Testis (tissue), 3 donors: ENCODE data around the gene DMTF1. TPM values are rescaled to one million over a fixed set of nuclear protein-coding genes. Genes with fewer than 3 reads are reported as not detected.

Source experiments
- DNase-seq: peaks from one replicate; pipeline ENCODE4 v3.0.0-alpha.2; 2019
- H3K27ac ChIP-seq, 2 donors: fragments of 200-600 bp; sonication (generic); one replicate each; pipeline ENCODE4 v1.5.1; 2019
- H3K27me3 ChIP-seq: fragments of 200-600 bp; sonication (generic); one replicate; pipeline ENCODE4 v1.5.1; 2019
- H3K36me3 ChIP-seq: fragments of 200-600 bp; sonication (generic); one replicate; pipeline ENCODE4 v1.5.1; 2017; ENCODE audit warnings: low read depth; ENCODE audit errors: missing control alignments
- H3K4me1 ChIP-seq: fragments of 200-600 bp; sonication (generic); one replicate; pipeline ENCODE4 v1.5.1; 2019
- H3K4me3 ChIP-seq, 2 donors: fragments of 200-600 bp; sonication (generic); one replicate each; pipeline ENCODE4 v1.5.1; 2017 to 2019
- H3K9me3 ChIP-seq: fragments of 200-600 bp; sonication (generic); one replicate; pipeline ENCODE4 v1.5.1; 2017
- POLR2A ChIP-seq: fragments of 450-650 bp; IDR thresholded peaks from one replicate; pipeline ENCODE4 v1.6.1; 2017; ENCODE audit warnings: antibody characterized with exemption, mild to moderate bottlenecking, moderate library complexity
- WGBS, 2 donors: methylation state at CpG; one replicate each; pipeline ENCODE4 v1.1.5; 2018; 5-methylcytosine and 5-hydroxymethylcytosine counted together
- intact Hi-C: fragments of 100-400 bp; cut with DNase I; formaldehyde crosslinking; loops from one replicate; pipeline ENCODE4 v1.15.1; 2023; ENCODE audit warnings: low total_unique reads
- polyA plus RNA-seq: library from polyadenylated mRNA; stranded (reverse); fragments of 350-450 nt; fragmentation: Illumina TruSeq; extraction: RNeasy Lipid Tissue Mini Kit (QIAGEN cat#74804); gene quantifications from one replicate; pipeline ENCODE4 v1.2.3, GENCODE V29; 2014; ENCODE audit warnings: low read depth, low replicate concordance; ENCODE audit not compliant: insufficient read depth
- total RNA-seq, 2 donors: library from RNA; depleted of rRNA; stranded (reverse); fragments of >200 nt; gene quantifications; one replicate each; pipeline ENCODE4 v1.2.3, GENCODE V29; 2016
- TF ChIP-seq, protein P1 (sequence below), 3 experiments: fragments of 450-650 bp in 2 of 3; fragments of 200-600 bp in 1 of 3; sonication (generic) in 1 of 3; IDR thresholded peaks; one replicate each; pipeline ENCODE4 v1.5.1; 2016 to 2019; ENCODE audit warnings: antibody characterized with exemption in 3 of 3, mild to moderate bottlenecking in 2 of 3, moderate library complexity in 1 of 3

The DMTF1 gene
- total and polyA plus RNA-seq, 3 donors from 2014 or later, result 118 to 196 (median 148) TPM

DNA sequence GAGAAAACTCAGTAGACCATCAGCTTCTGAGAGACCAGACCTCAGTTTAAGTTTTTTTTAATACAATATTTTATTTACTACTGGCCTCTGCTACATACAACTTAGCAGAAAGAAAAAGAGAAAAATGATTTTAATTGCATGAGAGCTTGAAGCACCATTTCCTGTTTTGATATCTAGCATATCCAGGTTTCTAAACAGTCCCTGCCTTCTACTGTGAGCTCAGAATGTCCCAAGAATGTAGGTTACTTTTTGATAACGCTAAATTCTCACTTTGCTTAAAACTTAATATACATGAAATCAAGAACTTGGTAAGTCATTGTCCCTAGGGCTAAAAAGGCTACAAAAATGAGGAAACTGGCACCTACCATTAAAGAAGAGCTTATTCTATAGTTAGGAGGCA lies 60.2 kb downstream of the DMTF1 start:
- intact Hi-C loops, result no loop called here
- TF ChIP-seq POLR2A, result no peak
- TF ChIP-seq, protein P1, sequence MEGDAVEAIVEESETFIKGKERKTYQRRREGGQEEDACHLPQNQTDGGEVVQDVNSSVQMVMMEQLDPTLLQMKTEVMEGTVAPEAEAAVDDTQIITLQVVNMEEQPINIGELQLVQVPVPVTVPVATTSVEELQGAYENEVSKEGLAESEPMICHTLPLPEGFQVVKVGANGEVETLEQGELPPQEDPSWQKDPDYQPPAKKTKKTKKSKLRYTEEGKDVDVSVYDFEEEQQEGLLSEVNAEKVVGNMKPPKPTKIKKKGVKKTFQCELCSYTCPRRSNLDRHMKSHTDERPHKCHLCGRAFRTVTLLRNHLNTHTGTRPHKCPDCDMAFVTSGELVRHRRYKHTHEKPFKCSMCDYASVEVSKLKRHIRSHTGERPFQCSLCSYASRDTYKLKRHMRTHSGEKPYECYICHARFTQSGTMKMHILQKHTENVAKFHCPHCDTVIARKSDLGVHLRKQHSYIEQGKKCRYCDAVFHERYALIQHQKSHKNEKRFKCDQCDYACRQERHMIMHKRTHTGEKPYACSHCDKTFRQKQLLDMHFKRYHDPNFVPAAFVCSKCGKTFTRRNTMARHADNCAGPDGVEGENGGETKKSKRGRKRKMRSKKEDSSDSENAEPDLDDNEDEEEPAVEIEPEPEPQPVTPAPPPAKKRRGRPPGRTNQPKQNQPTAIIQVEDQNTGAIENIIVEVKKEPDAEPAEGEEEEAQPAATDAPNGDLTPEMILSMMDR (IDR thresholded peaks at IDR 0.05), result no peak

DNA sequence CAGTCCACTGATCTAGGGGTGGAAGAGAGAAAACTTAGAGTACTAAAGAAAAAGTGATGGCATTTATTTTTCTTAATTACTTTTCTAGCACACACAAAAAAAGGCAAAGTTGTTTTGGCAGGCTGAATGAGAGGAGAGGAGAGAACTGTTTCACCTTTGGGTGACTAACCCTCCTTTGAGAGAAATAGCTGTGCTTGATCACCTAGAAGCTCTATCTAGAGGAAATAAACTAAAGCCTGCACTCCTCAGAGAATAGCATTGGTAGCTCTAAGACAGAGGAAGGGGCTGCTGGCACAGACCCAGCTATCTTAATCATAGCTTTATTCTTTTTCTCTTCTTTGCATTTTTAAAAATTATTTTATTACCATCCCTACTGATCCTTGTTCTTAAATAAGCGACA lies 61.0 kb downstream of the DMTF1 start:
- intact Hi-C loops, result no loop called here
- peaks cover 5% of the 10 kb centered on the region for H3K4me1 ChIP-seq
- no peak for DNase-seq
- H3K4me3 ChIP-seq, result no peak overlapping the region
- no peaks in the 10 kb centered on the region for H3K36me3 ChIP-seq
- no peaks in the 10 kb centered on the region for H3K9me3 ChIP-seq
- no peak for TF ChIP-seq POLR2A
- TF ChIP-seq, protein P1 (IDR thresholded peaks at IDR 0.05), result no peak
- 62 to 68% methylated on average over 1 of the region's 1 CpG for WGBS, 2 donors
- no peak overlapping the region for H3K27ac ChIP-seq
- no peaks in the 10 kb centered on the region for H3K27me3 ChIP-seq

More for the DNA sequence above, 60.2 kb downstream of the DMTF1 start:
- DNase-seq, result no peak
- Histone ChIP-seq H3K27me3 (no peaks in the 10 kb centered on the region), H3K4me3 (no peak overlapping the region), H3K9me3 (no peaks in the 10 kb centered on the region), H3K36me3 (no peaks in the 10 kb centered on the region), H3K4me1 (peaks cover 5% of the 10 kb centered on the region), H3K27ac (no peak overlapping the region)
- 30 to 39% methylated on average over 1 of the region's 1 CpG for WGBS, 2 donors

DNA sequence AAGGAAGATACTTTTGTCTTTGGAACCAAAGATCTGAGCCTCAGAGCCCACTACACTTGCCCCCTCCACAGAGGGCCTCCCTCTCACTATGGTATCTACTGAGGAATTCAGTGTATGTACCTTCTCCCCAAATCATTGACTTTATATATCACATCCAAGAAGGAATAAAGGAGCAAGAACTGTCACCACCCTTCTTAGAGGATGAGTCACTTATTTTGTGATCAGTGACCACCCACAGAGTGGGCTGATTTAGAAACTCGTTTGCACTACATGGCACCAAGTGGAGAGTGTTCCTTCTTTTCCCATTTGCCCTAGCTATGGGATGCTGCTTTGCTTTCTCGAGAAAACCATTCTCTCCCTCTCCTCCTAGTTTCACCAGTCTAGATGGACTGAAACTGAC lies 61.6 kb downstream of the DMTF1 start:
- Histone ChIP-seq H3K9me3 (no peaks in the 10 kb centered on the region), H3K27me3 (no peaks in the 10 kb centered on the region), H3K27ac (no peak overlapping the region), H3K4me3 (no peak overlapping the region), H3K36me3 (no peaks in the 10 kb centered on the region), H3K4me1 (peaks cover 5% of the 10 kb centered on the region)
- intact Hi-C loops, result no loop called here
- TF ChIP-seq, protein P1 (IDR thresholded peaks at IDR 0.05), result no peak
- TF ChIP-seq POLR2A, result no peak
- no peak for DNase-seq
- WGBS, 2 donors, result 57 to 59% methylated on average over 2 of the region's 2 CpGs

DNA sequence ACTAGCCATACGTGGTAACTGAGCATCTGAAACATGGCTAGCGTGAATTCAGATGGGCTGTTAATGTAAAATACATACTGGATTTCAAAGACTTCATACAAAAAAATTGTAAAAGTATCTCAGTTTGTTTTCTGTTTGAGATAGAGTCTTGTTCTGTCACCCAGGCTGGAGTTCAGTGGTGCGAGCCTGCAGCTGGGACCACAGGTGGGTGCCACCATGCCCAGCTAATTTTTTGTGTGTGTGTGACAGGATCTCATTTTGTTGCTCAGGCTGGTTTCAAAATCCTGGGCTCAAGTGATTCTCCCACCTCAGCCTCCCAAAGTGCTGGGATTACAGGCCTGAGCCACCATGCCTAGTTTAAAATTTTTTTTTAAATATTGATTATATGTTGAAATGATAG lies 62.8 kb downstream of the DMTF1 start:
- intact Hi-C loops, result no loop called here
- WGBS, 2 donors, result 94 to 100% methylated on average over 3 of the region's 3 CpGs
- H3K27ac ChIP-seq, result no peak overlapping the region

More for the DNA sequence above, 62.8 kb downstream of the DMTF1 start:
- peaks cover 5% of the 10 kb centered on the region for H3K4me1 ChIP-seq
- DNase-seq, result no peak
- no peaks in the 10 kb centered on the region for H3K27me3 ChIP-seq
- no peaks in the 10 kb centered on the region for H3K9me3 ChIP-seq
- H3K36me3 ChIP-seq, result no peaks in the 10 kb centered on the region
- no peak overlapping the region for H3K4me3 ChIP-seq
- TF ChIP-seq POLR2A, result no peak
- TF ChIP-seq, protein P1 (IDR thresholded peaks at IDR 0.05), result no peak
